Liver (tissue), 3 donors: ENCODE data around the gene TATDN2.

Source experiments
- EGR1 ChIP-seq, 2 donors: IDR thresholded peaks; 2 replicates each; pipeline ENCODE4 v1.6.1; 2016 to 2018; ENCODE audit warnings: antibody characterized with exemption in 2 of 2, low read depth in 2 of 2
- FOXA1 ChIP-seq: IDR thresholded peaks from 2 replicates; pipeline ENCODE4 v1.6.1; 2016; ENCODE audit warnings: antibody characterized with exemption
- FOXA2 ChIP-seq: IDR thresholded peaks from 2 replicates; pipeline ENCODE4 v1.6.1; 2016; ENCODE audit warnings: antibody characterized with exemption
- HNF4G ChIP-seq: IDR thresholded peaks from 2 replicates; pipeline ENCODE4 v1.6.1; 2016; ENCODE audit warnings: antibody characterized with exemption
- JUND ChIP-seq, 2 donors: IDR thresholded peaks; 2 replicates each; pipeline ENCODE4 v1.6.1; 2016; ENCODE audit warnings: antibody characterized with exemption in 2 of 2
- RAD21 ChIP-seq, 2 donors: IDR thresholded peaks; 2 replicates each; pipeline ENCODE4 v1.6.1; 2016; ENCODE audit warnings: antibody characterized with exemption in 2 of 2, mild to moderate bottlenecking in 2 of 2
- REST ChIP-seq: IDR thresholded peaks from 2 replicates; pipeline ENCODE4 v1.6.1; 2016; ENCODE audit warnings: antibody characterized with exemption, mild to moderate bottlenecking
- RXRA ChIP-seq, 2 donors: IDR thresholded peaks; 2 replicates each; pipeline ENCODE4 v1.6.1; 2017 to 2018; ENCODE audit warnings: antibody characterized with exemption in 2 of 2, mild to moderate bottlenecking in 1 of 2
- YY1 ChIP-seq: IDR thresholded peaks from 2 replicates; pipeline ENCODE4 v1.6.1; 2016; ENCODE audit warnings: antibody characterized with exemption, mild to moderate bottlenecking
- ZBTB33 ChIP-seq: IDR thresholded peaks from 2 replicates; pipeline ENCODE4 v1.6.1; 2016; ENCODE audit warnings: antibody characterized with exemption
- TF ChIP-seq, protein P1 (sequence below): fragments of 150-350 bp; IDR thresholded peaks from 2 replicates; pipeline ENCODE4 v1.5.1; 2017; ENCODE audit warnings: improper control_type of control experiment, low read depth, low read length; ENCODE audit not compliant: missing input control
- TF ChIP-seq, protein P2 (sequence below): IDR thresholded peaks from 2 replicates; pipeline ENCODE4 v1.6.1; 2016; ENCODE audit warnings: antibody characterized with exemption
- donor health status: healthy.
- donor health status: healthy.

DNA sequence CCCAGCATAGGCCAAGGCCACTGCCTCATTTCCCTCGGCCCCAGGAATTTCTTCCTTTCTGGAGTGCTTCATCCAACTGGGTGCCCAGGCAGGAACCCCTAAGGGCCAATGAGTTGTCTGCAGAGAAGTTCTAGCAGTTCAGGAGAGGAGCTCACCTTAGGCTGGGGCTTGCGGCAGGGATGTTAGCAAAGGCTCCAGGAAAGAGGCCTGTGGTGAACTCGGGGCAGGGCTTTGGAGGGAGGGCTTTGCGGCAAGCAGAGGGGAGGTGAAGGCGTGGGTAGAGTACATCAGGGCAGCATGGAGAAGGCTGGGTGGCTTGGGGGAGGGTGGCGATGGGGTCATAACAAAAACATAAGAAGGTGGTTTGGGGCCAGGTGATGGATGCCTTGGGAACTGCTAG, 43.4 kb downstream of the TATDN2 start:
- TF ChIP-seq FOXA1 (no peak), JUND (IDR thresholded peaks at IDR 0.05) (no peak), YY1 (no peak), FOXA2 (no peak), ZBTB33 (no peak), HNF4G (no peak), RAD21 (IDR thresholded peaks at IDR 0.05) (no peak), REST (no peak), EGR1 (IDR thresholded peaks at IDR 0.05; ENCODE audit: low read depth in 2 of 2) (no peak), RXRA (IDR thresholded peaks at IDR 0.05) (no peak)
- TF ChIP-seq, protein P1, sequence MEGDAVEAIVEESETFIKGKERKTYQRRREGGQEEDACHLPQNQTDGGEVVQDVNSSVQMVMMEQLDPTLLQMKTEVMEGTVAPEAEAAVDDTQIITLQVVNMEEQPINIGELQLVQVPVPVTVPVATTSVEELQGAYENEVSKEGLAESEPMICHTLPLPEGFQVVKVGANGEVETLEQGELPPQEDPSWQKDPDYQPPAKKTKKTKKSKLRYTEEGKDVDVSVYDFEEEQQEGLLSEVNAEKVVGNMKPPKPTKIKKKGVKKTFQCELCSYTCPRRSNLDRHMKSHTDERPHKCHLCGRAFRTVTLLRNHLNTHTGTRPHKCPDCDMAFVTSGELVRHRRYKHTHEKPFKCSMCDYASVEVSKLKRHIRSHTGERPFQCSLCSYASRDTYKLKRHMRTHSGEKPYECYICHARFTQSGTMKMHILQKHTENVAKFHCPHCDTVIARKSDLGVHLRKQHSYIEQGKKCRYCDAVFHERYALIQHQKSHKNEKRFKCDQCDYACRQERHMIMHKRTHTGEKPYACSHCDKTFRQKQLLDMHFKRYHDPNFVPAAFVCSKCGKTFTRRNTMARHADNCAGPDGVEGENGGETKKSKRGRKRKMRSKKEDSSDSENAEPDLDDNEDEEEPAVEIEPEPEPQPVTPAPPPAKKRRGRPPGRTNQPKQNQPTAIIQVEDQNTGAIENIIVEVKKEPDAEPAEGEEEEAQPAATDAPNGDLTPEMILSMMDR = no peak
- TF ChIP-seq, protein P2, sequence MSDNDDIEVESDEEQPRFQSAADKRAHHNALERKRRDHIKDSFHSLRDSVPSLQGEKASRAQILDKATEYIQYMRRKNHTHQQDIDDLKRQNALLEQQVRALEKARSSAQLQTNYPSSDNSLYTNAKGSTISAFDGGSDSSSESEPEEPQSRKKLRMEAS = no peak
